ENCODE results near the gene NELL2. TPM values are rescaled to one million over a fixed set of nuclear protein-coding genes. Genes with fewer than 3 reads are reported as not detected.
"Not testable (repeated sequence)": the region's sequence is repeated elsewhere in the genome, so short reads cannot be mapped to it uniquely, and the experiment has no call there.

The NELL2 gene
- 47.1 and 47.9 TPM in 2 replicates for total RNA-seq

DNA sequence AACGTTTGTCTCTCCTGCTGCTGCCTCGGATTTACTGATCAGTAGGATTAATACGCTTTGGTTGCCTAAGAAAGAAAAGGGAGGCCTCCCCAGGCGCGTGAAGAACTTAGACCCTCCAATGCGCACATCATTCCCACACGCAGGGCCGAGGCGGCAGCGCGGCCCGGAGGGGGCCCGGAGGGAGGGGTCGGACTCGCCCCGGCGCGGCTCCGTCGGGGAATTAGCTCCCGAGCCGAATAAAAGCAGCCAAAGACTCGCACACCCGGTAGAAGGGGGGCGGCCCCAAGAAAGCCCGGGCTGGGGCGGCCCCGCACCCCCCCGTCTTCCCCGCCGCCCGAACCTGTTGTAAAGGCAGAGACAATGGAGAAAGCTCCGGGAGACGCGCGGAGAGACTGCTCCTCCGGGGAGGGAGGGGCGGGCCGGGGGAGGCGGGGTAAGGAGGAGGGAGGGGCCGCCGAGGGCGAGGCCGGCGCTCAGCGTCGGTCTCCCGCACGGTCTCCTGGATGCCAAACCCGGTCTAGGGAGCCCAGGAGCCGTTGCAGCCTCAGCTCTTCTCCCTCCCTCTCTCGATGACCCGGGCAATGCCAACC is at the start of gene NELL2:
Gene NELL2, minus strand, starts transcription at position 362 of the 590 bp plus-strand sequence. CDS start 446 bp downstream, outside the sequence.
- intact Hi-C loops (cut with micrococcal nuclease), result loop anchor here (1.0 to 10.0 kb wide), 5 partner anchors 48 to 1339 kb away; partner anchors contain the start of genes IRAK4 and PUS7L

GRCh38 chr12:44921736-44922135 is 45.6 kb upstream of the NELL2 start:
- intact Hi-C loops (cut with micrococcal nuclease), result no loop called here

- intact Hi-C loops (cut with micrococcal nuclease), result no loop called here
Measured at GRCh38 chr12:44917141-44917540, 41.0 kb upstream of the NELL2 start.

GRCh38 chr12:44915958-44916357 is 39.8 kb upstream of the NELL2 start:
- intact Hi-C loops (cut with micrococcal nuclease), result no loop called here

- intact Hi-C loops (cut with micrococcal nuclease), result no loop called here
Measured at GRCh38 chr12:44904321-44904720, 28.2 kb upstream of the NELL2 start.

DNA sequence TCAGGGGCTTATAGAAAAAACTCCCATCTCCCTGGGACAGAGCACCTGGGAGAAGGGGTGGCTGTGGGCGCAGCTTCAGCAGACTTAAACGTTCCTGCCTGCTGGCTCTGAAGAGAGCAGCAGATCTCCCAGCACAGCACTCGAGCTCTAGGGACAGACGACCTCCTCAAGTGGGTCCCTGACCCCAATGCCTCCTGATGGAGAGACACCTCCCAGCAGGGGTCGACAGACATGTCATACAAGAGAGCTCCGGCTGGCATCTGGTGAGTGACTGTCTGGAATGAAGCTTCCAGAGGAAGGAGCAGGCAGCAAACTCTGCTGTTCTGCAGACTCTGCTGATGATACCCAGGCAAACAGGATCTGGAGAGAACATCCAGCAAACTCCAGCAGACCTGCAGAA is 22.0 kb upstream of the NELL2 start:
- intact Hi-C loops (cut with micrococcal nuclease), result not testable (repeated sequence)

GRCh38 chr12:44889926-44890325 is 13.8 kb upstream of the NELL2 start:
- intact Hi-C loops (cut with micrococcal nuclease), result no loop called here

DNA sequence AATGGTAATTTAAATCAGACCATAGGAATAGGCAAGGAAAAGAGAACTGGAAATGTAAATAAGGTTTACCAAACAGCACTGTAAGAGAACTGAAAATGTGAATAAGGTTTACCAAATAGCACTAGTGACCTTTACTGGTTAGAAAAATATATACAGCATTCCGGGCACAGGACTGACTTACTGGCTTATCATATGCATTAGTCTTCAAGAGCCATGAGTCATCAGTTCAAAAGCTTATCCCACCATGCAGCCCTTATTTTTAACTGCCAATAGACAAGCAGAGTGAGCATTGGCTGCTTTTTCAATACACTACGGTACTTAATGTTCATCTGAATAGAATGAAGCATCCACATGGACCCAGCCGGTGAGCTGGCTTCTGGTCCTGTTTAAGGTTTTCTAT is 13.0 kb upstream of the NELL2 start:
- intact Hi-C loops (cut with micrococcal nuclease), result no loop called here

- intact Hi-C loops (cut with micrococcal nuclease), result no loop called here
Measured at GRCh38 chr12:44885902-44886301, 9.8 kb upstream of the NELL2 start.

DNA sequence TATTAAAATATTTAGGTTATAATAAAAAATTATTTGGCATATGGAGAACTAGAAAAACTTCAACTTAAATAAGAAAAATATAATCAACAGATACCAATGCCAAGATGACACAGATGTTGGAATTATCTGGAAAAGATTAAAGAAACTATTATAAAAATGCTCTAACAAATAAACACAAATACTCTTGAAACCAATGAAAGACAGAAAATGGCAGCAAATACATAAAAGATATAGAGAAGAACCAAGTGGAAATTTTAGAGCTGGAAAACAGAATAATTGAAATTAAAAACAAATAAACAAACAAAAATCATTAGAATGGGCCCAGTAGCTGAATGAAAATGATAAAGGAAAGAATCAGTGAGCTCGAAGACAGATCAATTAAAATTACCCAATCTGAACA is 5.1 kb upstream of the NELL2 start:
- intact Hi-C loops (cut with micrococcal nuclease), result no loop called here

GRCh38 chr12:44876544-44877410 is 662 bp upstream of the NELL2 start:
- intact Hi-C loops (cut with micrococcal nuclease), result loop anchor here (1.0 to 10.0 kb wide), 4 partner anchors 48 to 1338 kb away; partner anchors contain the start of genes IRAK4 and PUS7L

- intact Hi-C loops (cut with micrococcal nuclease), result loop anchor here (2.0 to 10.0 kb wide), 2 partner anchors 339 to 1339 kb away; no protein-coding TSS in a partner anchor
Measured at GRCh38 chr12:44875417-44875953, 630 bp downstream of the NELL2 start.

DNA sequence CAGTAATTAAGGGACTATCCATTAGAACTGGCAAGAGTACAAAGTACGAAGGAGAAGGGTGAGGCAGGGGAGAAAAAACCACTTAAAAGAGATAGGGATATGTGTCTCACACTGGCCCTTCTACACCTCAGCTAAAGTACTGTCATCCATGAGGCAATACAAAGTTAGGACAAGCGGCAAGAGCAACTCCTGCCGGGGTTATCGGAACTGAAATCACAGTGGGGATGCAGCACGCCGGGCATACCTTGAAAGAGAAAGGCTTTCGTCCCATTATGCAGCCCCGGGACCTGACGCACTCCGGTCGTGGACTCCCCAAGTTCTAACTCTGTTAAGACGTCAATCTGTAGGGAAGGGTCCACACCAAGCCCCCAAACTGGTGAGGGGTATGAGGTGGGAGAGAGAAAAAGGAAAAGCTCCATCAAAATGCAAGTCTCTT is 1.1 kb downstream of the NELL2 start:
- intact Hi-C loops (cut with micrococcal nuclease), result loop anchor here (1.0 to 10.0 kb wide), 5 partner anchors 27 to 1340 kb away; no protein-coding TSS in a partner anchor

- intact Hi-C loops (cut with micrococcal nuclease), result loop anchor here (1.0 to 10.0 kb wide), 5 partner anchors 26 to 1341 kb away; no protein-coding TSS in a partner anchor
Measured at GRCh38 chr12:44873898-44874297, 2.2 kb downstream of the NELL2 start.

DNA sequence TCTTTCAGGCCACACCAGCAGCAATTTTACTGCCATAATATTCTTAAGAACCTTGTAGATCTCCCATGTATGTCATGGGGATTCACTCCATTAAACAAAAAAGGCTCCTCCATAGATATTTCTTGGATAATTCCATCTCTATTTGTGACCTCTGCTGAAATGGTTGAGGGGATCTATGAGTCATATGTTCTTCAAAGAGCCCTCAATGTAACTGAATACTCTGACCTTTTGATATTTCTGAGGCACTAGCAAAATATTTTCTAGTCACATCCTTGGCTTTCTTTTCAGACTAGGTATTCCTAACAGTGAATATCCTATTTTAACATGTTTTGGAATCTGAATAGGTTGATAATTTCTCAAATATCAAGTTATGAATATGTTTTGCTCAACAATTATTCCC is 6.6 kb downstream of the NELL2 start:
- intact Hi-C loops (cut with micrococcal nuclease), result no loop called here

GRCh38 chr12:44863867-44864266 is 12.2 kb downstream of the NELL2 start:
- intact Hi-C loops (cut with micrococcal nuclease), result loop anchor here (1.0 kb wide), 1 partner anchor 16 kb away; no protein-coding TSS in a partner anchor

GRCh38 chr12:44859998-44860689 is 16.0 kb downstream of the NELL2 start:
- intact Hi-C loops (cut with micrococcal nuclease), result no loop called here

DNA sequence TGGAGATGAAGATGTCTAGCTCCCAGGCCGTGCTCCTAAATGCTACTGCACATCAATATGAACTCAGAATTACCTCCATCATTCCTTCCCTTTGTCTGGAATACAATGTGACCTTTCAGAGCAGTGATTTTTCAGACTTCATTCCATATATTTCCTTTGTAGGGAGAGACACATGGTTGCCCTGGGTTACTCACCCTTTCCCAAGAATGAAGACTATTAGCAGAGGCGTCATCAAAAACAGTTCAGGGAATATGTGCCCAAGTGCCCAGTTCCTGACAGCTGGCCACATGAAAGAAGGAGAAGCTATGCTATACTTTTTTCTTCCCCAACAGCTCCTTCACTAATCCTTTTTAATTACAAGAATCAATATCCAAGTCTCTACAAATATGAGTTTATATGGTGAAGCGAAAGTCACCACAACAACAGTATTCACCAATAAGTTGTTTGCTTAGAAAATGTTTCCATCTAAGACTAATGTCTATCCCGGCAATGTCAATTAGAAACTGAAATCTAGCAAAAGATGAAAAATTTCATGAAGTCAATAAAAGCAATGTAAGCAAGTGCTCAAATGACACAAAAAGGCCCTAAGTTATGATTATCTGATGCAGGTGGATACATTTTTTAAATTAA is 17.8 kb downstream of the NELL2 start:
- intact Hi-C loops (cut with micrococcal nuclease), result no loop called here

GRCh38 chr12:44852483-44852882 is 23.6 kb downstream of the NELL2 start:
- intact Hi-C loops (cut with micrococcal nuclease), result no loop called here

GRCh38 chr12:44851586-44851985 is 24.5 kb downstream of the NELL2 start:
- intact Hi-C loops (cut with micrococcal nuclease), result no loop called here

- intact Hi-C loops (cut with micrococcal nuclease), result loop anchor here (1.0 to 10.0 kb wide), 9 partner anchors 16 to 1536 kb away; partner anchors contain the start of genes ARID2 and SCAF11
Measured at GRCh38 chr12:44848703-44849085, 27.4 kb downstream of the NELL2 start.
